Measurements from ENCODE around the gene UCK2. TPM values are rescaled to one million over a fixed set of nuclear protein-coding genes. Genes with fewer than 3 reads are reported as not detected.

UCK2 gene
- total RNA-seq, 4 donors from 2014 or later = 37.6 to 63.1 (median 50.8) TPM

DNA sequence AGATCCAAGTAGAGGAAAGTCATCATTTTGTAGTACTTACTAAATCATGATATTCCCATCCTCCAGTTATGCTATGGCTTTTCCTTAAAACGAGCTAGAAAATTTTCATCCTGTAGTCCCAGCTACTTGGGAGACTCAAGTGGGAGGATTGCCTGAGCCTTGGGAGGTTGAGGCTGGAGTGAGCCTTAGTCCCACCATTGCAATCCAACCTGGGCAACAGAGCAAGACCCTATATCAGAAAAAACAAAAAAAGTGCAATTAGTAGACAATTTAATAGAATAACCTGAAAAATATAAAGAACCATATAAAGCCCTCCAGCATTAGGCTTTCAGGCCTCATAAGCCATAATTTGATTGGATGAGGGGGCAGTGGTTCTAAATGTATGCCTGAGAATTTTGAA is 6.8 kb downstream of the UCK2 start:
- Histone ChIP-seq H3K4me1 (peaks cover 7 to 26% (median 8%) of the 10 kb centered on the region in 3 donors), H3K9me3 (no peaks in the 10 kb centered on the region), H3K27me3 (no peaks in the 10 kb centered on the region), H3K27ac (no peak overlapping the region), H3K4me3 (no peak overlapping the region), H3K36me3 (no peaks in the 10 kb centered on the region)
- intact Hi-C loops (cut with DNase I) = no loop called here
- no peak for DNase-seq
- WGBS, 2 donors = 89 to 90% methylated on average over 1 of the region's 1 CpG
- TF ChIP-seq POLR2A (IDR thresholded peaks at IDR 0.05) = no peak
- TF ChIP-seq, protein P1, sequence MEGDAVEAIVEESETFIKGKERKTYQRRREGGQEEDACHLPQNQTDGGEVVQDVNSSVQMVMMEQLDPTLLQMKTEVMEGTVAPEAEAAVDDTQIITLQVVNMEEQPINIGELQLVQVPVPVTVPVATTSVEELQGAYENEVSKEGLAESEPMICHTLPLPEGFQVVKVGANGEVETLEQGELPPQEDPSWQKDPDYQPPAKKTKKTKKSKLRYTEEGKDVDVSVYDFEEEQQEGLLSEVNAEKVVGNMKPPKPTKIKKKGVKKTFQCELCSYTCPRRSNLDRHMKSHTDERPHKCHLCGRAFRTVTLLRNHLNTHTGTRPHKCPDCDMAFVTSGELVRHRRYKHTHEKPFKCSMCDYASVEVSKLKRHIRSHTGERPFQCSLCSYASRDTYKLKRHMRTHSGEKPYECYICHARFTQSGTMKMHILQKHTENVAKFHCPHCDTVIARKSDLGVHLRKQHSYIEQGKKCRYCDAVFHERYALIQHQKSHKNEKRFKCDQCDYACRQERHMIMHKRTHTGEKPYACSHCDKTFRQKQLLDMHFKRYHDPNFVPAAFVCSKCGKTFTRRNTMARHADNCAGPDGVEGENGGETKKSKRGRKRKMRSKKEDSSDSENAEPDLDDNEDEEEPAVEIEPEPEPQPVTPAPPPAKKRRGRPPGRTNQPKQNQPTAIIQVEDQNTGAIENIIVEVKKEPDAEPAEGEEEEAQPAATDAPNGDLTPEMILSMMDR (IDR thresholded peaks at IDR 0.05) = no peak

DNA sequence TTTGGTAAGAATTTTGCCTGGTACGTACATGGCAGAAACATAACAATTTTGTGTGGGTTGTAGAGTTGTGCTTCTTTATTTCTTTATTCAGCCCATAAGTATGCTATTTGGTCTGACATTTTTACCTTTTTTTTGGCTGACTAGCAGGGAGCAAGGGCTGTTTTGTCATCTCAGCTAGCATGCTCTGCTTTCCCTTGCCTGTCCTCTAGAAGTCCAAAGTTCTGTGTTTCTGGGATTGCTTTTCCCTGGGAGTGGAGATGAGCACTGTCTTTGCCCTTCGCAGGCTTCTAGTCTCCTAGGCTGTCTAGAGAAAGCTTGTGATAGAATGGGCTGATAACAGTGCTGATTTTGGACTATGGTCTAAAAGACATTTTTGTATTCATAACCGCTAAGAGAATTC is 7.5 kb downstream of the UCK2 start:
- no peaks in the 10 kb centered on the region for H3K9me3 ChIP-seq
- intact Hi-C loops (cut with DNase I) = no loop called here

DNA sequence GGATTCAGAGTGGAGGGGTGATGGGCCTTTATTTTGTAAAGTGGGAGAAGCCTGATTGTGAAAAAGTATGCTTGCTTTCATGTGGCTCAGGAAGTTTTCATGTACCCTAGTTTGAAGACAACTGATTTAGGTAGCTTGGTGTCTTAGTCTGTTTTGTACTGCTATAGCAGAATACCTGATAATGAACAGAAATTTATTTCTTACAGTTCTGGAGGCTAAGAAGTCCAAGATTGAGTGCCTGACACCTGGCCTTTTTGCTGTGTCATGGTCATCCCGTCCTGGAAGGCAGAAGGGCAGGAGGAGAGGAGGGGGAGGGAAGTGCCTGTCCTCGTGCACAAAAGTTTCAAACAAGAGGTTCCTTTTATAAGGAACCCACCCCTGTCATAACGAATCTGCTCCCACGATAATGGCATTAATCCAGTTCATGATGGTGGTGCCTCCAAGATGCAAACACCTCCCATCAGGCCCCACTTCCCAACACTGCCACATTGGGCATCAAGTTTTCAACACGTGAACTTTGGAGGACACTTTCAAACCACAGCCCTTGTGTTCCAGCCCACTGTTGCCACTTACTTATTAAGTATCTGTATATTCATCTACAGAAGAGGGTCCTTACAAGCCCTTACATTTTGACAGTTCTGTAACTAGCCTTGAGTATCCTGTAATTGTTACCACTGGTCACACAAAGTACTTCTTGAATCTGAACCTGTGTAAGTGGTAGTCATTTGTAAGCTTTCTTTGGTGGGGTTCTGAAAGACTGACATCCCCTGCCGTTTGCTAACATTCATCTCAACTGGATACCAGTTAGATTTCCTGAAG is 9.5 kb downstream of the UCK2 start:
- Histone ChIP-seq H3K9me3 (no peaks in the 10 kb centered on the region), H3K4me3 (no peak overlapping the region), H3K4me1 (peaks cover 0 to 23% (median under 1%) of the 10 kb centered on the region in 3 donors), H3K36me3 (no peaks in the 10 kb centered on the region), H3K27me3 (no peaks in the 10 kb centered on the region), H3K27ac (no peak overlapping the region)
- intact Hi-C loops (cut with DNase I) = no loop called here
- WGBS, 2 donors = 69 to 72% methylated on average over 6 of the region's 6 CpGs
- TF ChIP-seq, protein P1 (IDR thresholded peaks at IDR 0.05) = no peak
- no peak for TF ChIP-seq POLR2A (IDR thresholded peaks at IDR 0.05)
- no peak for DNase-seq

More for the DNA sequence above, 7.5 kb downstream of the UCK2 start:
- WGBS, 2 donors = 92 to 93% methylated on average over 3 of the region's 3 CpGs
- TF ChIP-seq, protein P1 (IDR thresholded peaks at IDR 0.05) = no peak
- no peak for TF ChIP-seq POLR2A (IDR thresholded peaks at IDR 0.05)
- H3K4me1 ChIP-seq = peaks cover under 1 to 19% (median 2%) of the 10 kb centered on the region in 3 donors
- H3K27me3 ChIP-seq = no peaks in the 10 kb centered on the region
- H3K4me3 ChIP-seq = no peak overlapping the region
- DNase-seq = no peak
- H3K27ac ChIP-seq = no peak overlapping the region
- no peaks in the 10 kb centered on the region for H3K36me3 ChIP-seq

DNA sequence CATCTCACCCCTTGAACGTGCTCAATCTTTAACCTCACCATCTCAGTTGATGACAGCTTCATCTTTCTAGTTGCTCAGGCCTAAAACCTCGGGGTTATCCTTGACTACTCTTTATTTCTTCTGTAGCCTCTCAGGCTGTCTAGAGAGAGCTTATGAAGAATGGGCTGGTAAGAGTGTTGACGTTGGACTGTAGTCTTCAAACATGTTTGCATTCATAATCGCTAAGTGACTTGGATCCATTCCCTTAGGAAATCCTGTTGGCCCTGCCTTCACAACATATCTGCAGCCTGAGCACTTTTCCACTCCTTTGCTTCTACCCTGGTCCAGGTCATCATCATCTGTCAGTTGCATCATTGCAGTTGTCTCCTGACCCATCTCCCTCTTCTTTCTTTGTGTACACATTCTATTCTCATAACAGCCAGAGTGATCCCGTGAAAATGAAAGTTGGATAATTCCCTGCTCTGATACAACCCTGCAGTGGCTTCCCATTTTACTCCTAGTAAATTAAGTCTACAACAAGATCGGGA is 10.5 kb downstream of the UCK2 start:
- 66 to 67% methylated on average over 6 of the region's 6 CpGs for WGBS, 2 donors
- DNase-seq = no peak
- H3K36me3 ChIP-seq = no peaks in the 10 kb centered on the region

GRCh38 chr1:165840423-165840822 is 13.0 kb downstream of the UCK2 start:
- WGBS, 2 donors = 93 to 98% methylated on average over 4 of the region's 4 CpGs
- intact Hi-C loops (cut with DNase I) = no loop called here
- Histone ChIP-seq H3K9me3 (no peaks in the 10 kb centered on the region), H3K4me1 (peaks cover 3 to 54% (median 12%) of the 10 kb centered on the region in 3 donors), H3K27me3 (no peaks in the 10 kb centered on the region), H3K36me3 (no peaks in the 10 kb centered on the region), H3K27ac (no peak overlapping the region), H3K4me3 (no peak overlapping the region)
- DNase-seq = no peak
- TF ChIP-seq POLR2A (IDR thresholded peaks at IDR 0.05) = no peak
- TF ChIP-seq, protein P1 (IDR thresholded peaks at IDR 0.05) = no peak

More for the DNA sequence above, 10.5 kb downstream of the UCK2 start:
- H3K9me3 ChIP-seq = no peaks in the 10 kb centered on the region
- H3K4me1 ChIP-seq = peaks cover 3 to 33% (median 11%) of the 10 kb centered on the region in 3 donors
- TF ChIP-seq POLR2A (IDR thresholded peaks at IDR 0.05) = no peak
- TF ChIP-seq, protein P1 (IDR thresholded peaks at IDR 0.05) = no peak
- H3K27ac ChIP-seq = no peak overlapping the region
- H3K27me3 ChIP-seq = no peaks in the 10 kb centered on the region
- no peak overlapping the region for H3K4me3 ChIP-seq
- intact Hi-C loops (cut with DNase I) = no loop called here
